HepG2 (cell line): ENCODE measurements around the gene CRTC2. TPM values are rescaled to one million over a fixed set of nuclear protein-coding genes. Genes with fewer than 3 reads are reported as not detected.

Source experiments
- ADNP ChIP-seq: sonication (generic); formaldehyde crosslinking; IDR thresholded peaks from 2 replicates; pipeline ENCODE4 v1.4.0; 2020; ENCODE audit warnings: missing genetic modification reagents
- ARID4A ChIP-seq: sonication (generic); formaldehyde crosslinking; IDR thresholded peaks from 2 replicates; pipeline ENCODE4 v1.5.0; 2020; ENCODE audit warnings: mild to moderate bottlenecking, missing genetic modification reagents, borderline replicate concordance
- CEBPG ChIP-seq: IDR thresholded peaks from 2 replicates; pipeline ENCODE4 v1.6.1; 2016
- KAT8 ChIP-seq: IDR thresholded peaks from 2 replicates; pipeline ENCODE4 v1.6.1; 2016; ENCODE audit warnings: missing genetic modification reagents, missing compliant biosample characterization
- NCOA1 ChIP-seq: sonication (generic); formaldehyde crosslinking; IDR thresholded peaks from 2 replicates; pipeline ENCODE4 v1.9.0; 2021; ENCODE audit warnings: missing genetic modification reagents
- PRPF4 ChIP-seq: fragments of 200-400 bp; formaldehyde crosslinking; IDR thresholded peaks from 2 replicates; pipeline ENCODE4 v1.6.1; 2016; ENCODE audit warnings: low read length, low read depth; ENCODE audit not compliant: poor library complexity, severe bottlenecking
- TMF1 ChIP-seq: sonication (generic); formaldehyde crosslinking; IDR thresholded peaks from 2 replicates; pipeline ENCODE4 v1.8.1; 2022; ENCODE audit warnings: low read depth, missing genetic modification reagents
- ZNF317 ChIP-seq: sonication (generic); formaldehyde crosslinking; IDR thresholded peaks from 2 replicates; pipeline ENCODE4 v1.5.0; 2020; ENCODE audit warnings: mild to moderate bottlenecking, missing genetic modification reagents
- ZNF383 ChIP-seq: sonication (generic); formaldehyde crosslinking; IDR thresholded peaks from 2 replicates; pipeline ENCODE4 v1.4.0; 2020; ENCODE audit warnings: missing genetic modification reagents, mild to moderate bottlenecking, borderline replicate concordance
- ZNF414 ChIP-seq: sonication (generic); formaldehyde crosslinking; IDR thresholded peaks from 2 replicates; pipeline ENCODE4 v1.5.0; 2020; ENCODE audit warnings: missing genetic modification reagents
- ZNF598 ChIP-seq: sonication (generic); formaldehyde crosslinking; IDR thresholded peaks from 2 replicates; pipeline ENCODE4 v1.5.1; 2020; ENCODE audit warnings: mild to moderate bottlenecking, missing genetic modification reagents, borderline replicate concordance
- ZNF713 ChIP-seq: sonication (generic); formaldehyde crosslinking; IDR thresholded peaks from 2 replicates; pipeline ENCODE4 v1.4.0; 2020; ENCODE audit warnings: mild to moderate bottlenecking, missing genetic modification reagents
- ZNF720 ChIP-seq: sonication (generic); formaldehyde crosslinking; IDR thresholded peaks from 2 replicates; pipeline ENCODE4 v1.4.0; 2020; ENCODE audit warnings: missing genetic modification reagents
- ZNF724P ChIP-seq: sonication (generic); formaldehyde crosslinking; IDR thresholded peaks from 2 replicates; pipeline ENCODE4 v1.8.0; 2022; ENCODE audit warnings: missing genetic modification reagents, borderline replicate concordance
- ZNF773 ChIP-seq: sonication (generic); formaldehyde crosslinking; IDR thresholded peaks from 2 replicates; pipeline ENCODE4 v1.4.0; 2020; ENCODE audit warnings: missing genetic modification reagents, borderline replicate concordance
- ZNF776 ChIP-seq: sonication (generic); formaldehyde crosslinking; IDR thresholded peaks from 2 replicates; pipeline ENCODE4 v1.4.0; 2020; ENCODE audit warnings: mild to moderate bottlenecking, missing genetic modification reagents
- ZNF879 ChIP-seq: sonication (generic); formaldehyde crosslinking; IDR thresholded peaks from 2 replicates; pipeline ENCODE4 v1.8.1; 2023; ENCODE audit warnings: missing genetic modification reagents
- polyA plus RNA-seq, 8 experiments: library from polyadenylated mRNA; depleted of rRNA in 3 of 8; stranded (reverse) in 7 of 8; unstranded in 1 of 8; fragments of >200 nt; fragmentation: Illumina TruSeq in 4 of 8; extraction: Trizol in 4 of 8; gene quantifications; 2 replicates each; pipeline versions ENCODE4 v1.2.1 to v1.2.3, GENCODE V29; 2011 to 2016; ENCODE audit warnings: low read depth in 4 of 8, missing spikeins in 1 of 8, mixed read lengths in 1 of 8; ENCODE audit not compliant: insufficient read depth in 1 of 8
- total RNA-seq, 5 experiments: library from RNA; depleted of rRNA; stranded (reverse); fragments of >200 nt; fragmentation: Illumina TruSeq; extraction: Trizol; gene quantifications; 2 replicates each; pipeline ENCODE4 v1.2.3, GENCODE V29; 2016; ENCODE audit warnings: low read depth in 1 of 5
- TF ChIP-seq, protein P1 (sequence below): sonication (generic); formaldehyde crosslinking; IDR thresholded peaks from 2 replicates; pipeline ENCODE4 v1.5.0; 2020; ENCODE audit warnings: mild to moderate bottlenecking, missing genetic modification reagents
- TF ChIP-seq, protein P2 (sequence below): sonication (generic); formaldehyde crosslinking; IDR thresholded peaks from 2 replicates; pipeline ENCODE4 v1.5.0; 2020; ENCODE audit warnings: mild to moderate bottlenecking, missing genetic modification reagents

CRTC2 gene
- total and polyA plus RNA-seq, 2 of the 13 experiments (the other 11 are each of a cell fraction or from before 2014, with no cell fraction given): 6.1 to 26.7 TPM

GRCh38 chr1:153977250-153978240 lies 19.1 kb upstream of the CRTC2 start, which contains the start of gene JTB (continued):
- peak; percentile 93; the same call in 1 of the 2 replicates for TF ChIP-seq ZNF776 (CRISPR knock-in tag)
- no peak for TF ChIP-seq ZNF720
- peak; percentile 90 for TF ChIP-seq KAT8 (CRISPR knock-in tag)
- TF ChIP-seq ARID4A (CRISPR knock-in tag): peak; percentile 91
- TF ChIP-seq, protein P1, sequence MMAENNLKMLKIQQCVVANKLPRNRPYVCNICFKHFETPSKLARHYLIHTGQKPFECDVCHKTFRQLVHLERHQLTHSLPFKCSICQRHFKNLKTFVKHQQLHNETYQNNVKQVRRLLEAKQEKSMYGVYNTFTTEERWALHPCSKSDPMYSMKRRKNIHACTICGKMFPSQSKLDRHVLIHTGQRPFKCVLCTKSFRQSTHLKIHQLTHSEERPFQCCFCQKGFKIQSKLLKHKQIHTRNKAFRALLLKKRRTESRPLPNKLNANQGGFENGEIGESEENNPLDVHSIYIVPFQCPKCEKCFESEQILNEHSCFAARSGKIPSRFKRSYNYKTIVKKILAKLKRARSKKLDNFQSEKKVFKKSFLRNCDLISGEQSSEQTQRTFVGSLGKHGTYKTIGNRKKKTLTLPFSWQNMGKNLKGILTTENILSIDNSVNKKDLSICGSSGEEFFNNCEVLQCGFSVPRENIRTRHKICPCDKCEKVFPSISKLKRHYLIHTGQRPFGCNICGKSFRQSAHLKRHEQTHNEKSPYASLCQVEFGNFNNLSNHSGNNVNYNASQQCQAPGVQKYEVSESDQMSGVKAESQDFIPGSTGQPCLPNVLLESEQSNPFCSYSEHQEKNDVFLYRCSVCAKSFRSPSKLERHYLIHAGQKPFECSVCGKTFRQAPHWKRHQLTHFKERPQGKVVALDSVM: peak; percentile 67
- no peak for TF ChIP-seq PRPF4
- peak; percentile 14; the same call in 1 of the 2 replicates for TF ChIP-seq ZNF317 (CRISPR knock-in tag)
- TF ChIP-seq ZNF879 (CRISPR knock-in tag): no peak
- TF ChIP-seq TMF1: 0 out of 2 replicates have a peak, but pooled peaks have one; percentile 77
- TF ChIP-seq ZNF713 (CRISPR knock-in tag): no peak; the same call in 1 of the 2 replicates
- no peak for TF ChIP-seq ADNP (CRISPR knock-in tag)
- TF ChIP-seq, protein P2, sequence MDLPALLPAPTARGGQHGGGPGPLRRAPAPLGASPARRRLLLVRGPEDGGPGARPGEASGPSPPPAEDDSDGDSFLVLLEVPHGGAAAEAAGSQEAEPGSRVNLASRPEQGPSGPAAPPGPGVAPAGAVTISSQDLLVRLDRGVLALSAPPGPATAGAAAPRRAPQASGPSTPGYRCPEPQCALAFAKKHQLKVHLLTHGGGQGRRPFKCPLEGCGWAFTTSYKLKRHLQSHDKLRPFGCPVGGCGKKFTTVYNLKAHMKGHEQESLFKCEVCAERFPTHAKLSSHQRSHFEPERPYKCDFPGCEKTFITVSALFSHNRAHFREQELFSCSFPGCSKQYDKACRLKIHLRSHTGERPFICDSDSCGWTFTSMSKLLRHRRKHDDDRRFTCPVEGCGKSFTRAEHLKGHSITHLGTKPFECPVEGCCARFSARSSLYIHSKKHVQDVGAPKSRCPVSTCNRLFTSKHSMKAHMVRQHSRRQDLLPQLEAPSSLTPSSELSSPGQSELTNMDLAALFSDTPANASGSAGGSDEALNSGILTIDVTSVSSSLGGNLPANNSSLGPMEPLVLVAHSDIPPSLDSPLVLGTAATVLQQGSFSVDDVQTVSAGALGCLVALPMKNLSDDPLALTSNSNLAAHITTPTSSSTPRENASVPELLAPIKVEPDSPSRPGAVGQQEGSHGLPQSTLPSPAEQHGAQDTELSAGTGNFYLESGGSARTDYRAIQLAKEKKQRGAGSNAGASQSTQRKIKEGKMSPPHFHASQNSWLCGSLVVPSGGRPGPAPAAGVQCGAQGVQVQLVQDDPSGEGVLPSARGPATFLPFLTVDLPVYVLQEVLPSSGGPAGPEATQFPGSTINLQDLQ: peak; percentile 92
- TF ChIP-seq ZNF773: no peak; the same call in 1 of the 2 replicates
- peak; percentile 13 for TF ChIP-seq CEBPG (CRISPR knock-in tag)
- no peak; the same call in none of the 2 replicates for TF ChIP-seq ZNF724P (CRISPR knock-in tag)
- TF ChIP-seq ZNF383 (CRISPR knock-in tag): no peak
- no peak for TF ChIP-seq ZNF414
- no peak for TF ChIP-seq NCOA1 (CRISPR knock-in tag)
- TF ChIP-seq ZNF598 (CRISPR knock-in tag): peak; percentile 48; the same call in 1 of the 2 replicates
